ENCODE results near the gene CYFIP2. TPM values are rescaled to one million over a fixed set of nuclear protein-coding genes. Genes with fewer than 3 reads are reported as not detected.

The CYFIP2 gene
- total and polyA plus RNA-seq, 2 donors (not counting 1 experiment from before 2014, with no cell fraction given): 5.0 to 27.6 TPM

- H3K79me2 ChIP-seq (ENCODE audit: control insufficient read depth, insufficient read depth, low read length): no peaks in the 10 kb centered on the region
- H3K27ac ChIP-seq (ENCODE audit: insufficient read depth, low read length): peak overlapping the region; percentile 62
- no peak overlapping the region for H2AFZ ChIP-seq (ENCODE audit: low read length)
- H4K20me1 ChIP-seq (ENCODE audit: control insufficient read depth, extremely low read depth, insufficient read depth, low read length): no peaks in the 10 kb centered on the region
- no peaks in the 10 kb centered on the region for H3K36me3 ChIP-seq (ENCODE audit: control insufficient read depth, insufficient read depth, low read length)
- no peak overlapping the region for H3K4me3 ChIP-seq (replicated peaks in 1 of 4; ENCODE audit: control extremely low read depth in 1 of 4, insufficient read depth in 1 of 4, low read depth in 3 of 4, low read length in 4 of 4)
- peaks cover 46% of the 10 kb centered on the region for H3K4me1 ChIP-seq (ENCODE audit: control insufficient read depth, extremely low read depth, insufficient read depth, low read length)
- no peak for DNase-seq (ENCODE audit: low read depth in 2 of 2)
- no peak overlapping the region for H3K4me2 ChIP-seq (ENCODE audit: extremely low read depth, insufficient read depth, low read length)
- no peaks in the 10 kb centered on the region for H3K9me3 ChIP-seq (ENCODE audit: control insufficient read depth, insufficient read depth, low read depth, low read length)
- TF ChIP-seq CTCF (conservative IDR thresholded peaks at IDR 0.05 in 1 of 2, IDR thresholded peaks at IDR 0.05 in 1 of 2; ENCODE audit: low read depth in 1 of 2, low read length in 2 of 2): no peak
- TF ChIP-seq EZH2 (IDR thresholded peaks at IDR 0.05; ENCODE audit: low read length, missing control alignments): no peak
- H3K9ac ChIP-seq (ENCODE audit: insufficient read depth, low read length): no peak overlapping the region
- H3K27me3 ChIP-seq (ENCODE audit: control insufficient read depth, insufficient read depth, low read length): no peaks in the 10 kb centered on the region
These were observed 121.2 kb downstream of the CYFIP2 start for GRCh38 chr5:157387041-157387563.

GRCh38 chr5:157387683-157388093, 121.8 kb downstream of the CYFIP2 start:
- H3K79me2 ChIP-seq (ENCODE audit: control insufficient read depth, insufficient read depth, low read length): no peaks in the 10 kb centered on the region
- no peak overlapping the region for H3K4me3 ChIP-seq (replicated peaks in 1 of 4; ENCODE audit: control extremely low read depth in 1 of 4, insufficient read depth in 1 of 4, low read depth in 3 of 4, low read length in 4 of 4)
- H3K27ac ChIP-seq (ENCODE audit: insufficient read depth, low read length): peak overlapping the region; percentile 50
- H3K9me3 ChIP-seq (ENCODE audit: control insufficient read depth, insufficient read depth, low read depth, low read length): no peaks in the 10 kb centered on the region
- no peak overlapping the region for H2AFZ ChIP-seq (ENCODE audit: low read length)
- H4K20me1 ChIP-seq (ENCODE audit: control insufficient read depth, extremely low read depth, insufficient read depth, low read length): no peaks in the 10 kb centered on the region
- peak; percentile 97 to 98 for DNase-seq (ENCODE audit: low read depth in 2 of 2)
- H3K4me2 ChIP-seq (ENCODE audit: extremely low read depth, insufficient read depth, low read length): no peak overlapping the region
- H3K27me3 ChIP-seq (ENCODE audit: control insufficient read depth, insufficient read depth, low read length): no peaks in the 10 kb centered on the region
- TF ChIP-seq EZH2 (IDR thresholded peaks at IDR 0.05; ENCODE audit: low read length, missing control alignments): no peak
- TF ChIP-seq CTCF (conservative IDR thresholded peaks at IDR 0.05 in 1 of 2, IDR thresholded peaks at IDR 0.05 in 1 of 2; ENCODE audit: low read depth in 1 of 2, low read length in 2 of 2): no peak
- no peaks in the 10 kb centered on the region for H3K36me3 ChIP-seq (ENCODE audit: control insufficient read depth, insufficient read depth, low read length)
- H3K4me1 ChIP-seq (ENCODE audit: control insufficient read depth, extremely low read depth, insufficient read depth, low read length): peaks cover 46% of the 10 kb centered on the region
- H3K9ac ChIP-seq (ENCODE audit: insufficient read depth, low read length): no peak overlapping the region

- H3K4me2 ChIP-seq (ENCODE audit: extremely low read depth, insufficient read depth, low read length): no peak overlapping the region
- H3K9ac ChIP-seq (ENCODE audit: insufficient read depth, low read length): no peak overlapping the region
- peak; percentile 19 to 68 for DNase-seq (ENCODE audit: low read depth in 2 of 2)
- peaks cover 45% of the 10 kb centered on the region for H3K4me1 ChIP-seq (ENCODE audit: control insufficient read depth, extremely low read depth, insufficient read depth, low read length)
- no peak overlapping the region for H2AFZ ChIP-seq (ENCODE audit: low read length)
- no peaks in the 10 kb centered on the region for H4K20me1 ChIP-seq (ENCODE audit: control insufficient read depth, extremely low read depth, insufficient read depth, low read length)
- H3K27ac ChIP-seq (ENCODE audit: insufficient read depth, low read length): peak overlapping the region; percentile 50
- H3K27me3 ChIP-seq (ENCODE audit: control insufficient read depth, insufficient read depth, low read length): no peaks in the 10 kb centered on the region
- no peaks in the 10 kb centered on the region for H3K36me3 ChIP-seq (ENCODE audit: control insufficient read depth, insufficient read depth, low read length)
- TF ChIP-seq EZH2 (IDR thresholded peaks at IDR 0.05; ENCODE audit: low read length, missing control alignments) (no peak), CTCF (conservative IDR thresholded peaks at IDR 0.05 in 1 of 2, IDR thresholded peaks at IDR 0.05 in 1 of 2; ENCODE audit: low read depth in 1 of 2, low read length in 2 of 2) (no peak)
- H3K9me3 ChIP-seq (ENCODE audit: control insufficient read depth, insufficient read depth, low read depth, low read length): no peaks in the 10 kb centered on the region
- H3K4me3 ChIP-seq (replicated peaks in 1 of 4; ENCODE audit: control extremely low read depth in 1 of 4, insufficient read depth in 1 of 4, low read depth in 3 of 4, low read length in 4 of 4): no peak overlapping the region
- H3K79me2 ChIP-seq (ENCODE audit: control insufficient read depth, insufficient read depth, low read length): no peaks in the 10 kb centered on the region
These were observed 122.3 kb downstream of the CYFIP2 start for GRCh38 chr5:157388111-157388710.

Measured in fibroblast of lung (primary cell).